Measurements from ENCODE around the gene NYNRIN.
"Not testable (repeated sequence)": the region's sequence is repeated elsewhere in the genome, so short reads cannot be mapped to it uniquely, and the experiment has no call there.

Gene NYNRIN

GRCh38 chr14:24398653-24399446 lies at the start of gene NYNRIN:
Gene NYNRIN, plus strand, starts transcription at chr14:24399003. Its CDS starts 244 bp downstream, at chr14:24399247.
- Histone ChIP-seq H3K36me3 (ENCODE audit: control insufficient read depth, insufficient read depth, low read length) (no peaks in the 10 kb centered on the region), H3K27ac (peak within 1 kb of the TSS; percentile 45), H3K79me2 (peaks cover 2% of the 10 kb centered on the region), H3K9me3 (ENCODE audit: control insufficient read depth, low read length) (no peaks in the 10 kb centered on the region), H3K9ac (no peak within 1 kb of the TSS), H3K4me2 (ENCODE audit: low read length) (peak within 1 kb of the TSS; percentile 90), H3K27me3 (ENCODE audit: control insufficient read depth, insufficient read depth, low read length) (no peaks in the 10 kb centered on the region), H3K4me1 (peaks cover 18% of the 10 kb centered on the region), H3K4me3 (ENCODE audit: low read depth, low read length) (peak within 1 kb of the TSS; percentile 74), H2AFZ (peak within 1 kb of the TSS; percentile 93)
- TF ChIP-seq CTCF (IDR thresholded peaks at IDR 0.05): no peak

- Histone ChIP-seq H3K4me1 (no peaks in the 10 kb centered on the region), H2AFZ (no peak overlapping the region), H3K4me2 (ENCODE audit: low read length) (no peak overlapping the region), H3K36me3 (ENCODE audit: control insufficient read depth, insufficient read depth, low read length) (no peaks in the 10 kb centered on the region), H3K79me2 (no peaks in the 10 kb centered on the region), H3K9me3 (ENCODE audit: control insufficient read depth, low read length) (no peaks in the 10 kb centered on the region), H3K27ac (no peak overlapping the region), H3K9ac (no peak overlapping the region), H3K4me3 (ENCODE audit: low read depth, low read length) (no peak overlapping the region), H3K27me3 (ENCODE audit: control insufficient read depth, insufficient read depth, low read length) (no peaks in the 10 kb centered on the region)
- no peak for TF ChIP-seq CTCF (IDR thresholded peaks at IDR 0.05)
Observed at GRCh38 chr14:24349742-24350141, 49.1 kb upstream of the NYNRIN start.

GRCh38 chr14:24351517-24351916 lies 47.3 kb upstream of the NYNRIN start:
- no peak overlapping the region for H3K4me3 ChIP-seq (ENCODE audit: low read depth, low read length)
- H3K36me3 ChIP-seq (ENCODE audit: control insufficient read depth, insufficient read depth, low read length): no peaks in the 10 kb centered on the region
- H3K27me3 ChIP-seq (ENCODE audit: control insufficient read depth, insufficient read depth, low read length): no peaks in the 10 kb centered on the region
- H3K27ac ChIP-seq: no peak overlapping the region
- no peaks in the 10 kb centered on the region for H3K79me2 ChIP-seq
- no peaks in the 10 kb centered on the region for H3K4me1 ChIP-seq
- TF ChIP-seq CTCF (IDR thresholded peaks at IDR 0.05): no peak
- H3K4me2 ChIP-seq (ENCODE audit: low read length): no peak overlapping the region
- no peaks in the 10 kb centered on the region for H3K9me3 ChIP-seq (ENCODE audit: control insufficient read depth, low read length)
- no peak overlapping the region for H3K9ac ChIP-seq
- no peak overlapping the region for H2AFZ ChIP-seq

- no peaks in the 10 kb centered on the region for H3K79me2 ChIP-seq
- no peaks in the 10 kb centered on the region for H3K36me3 ChIP-seq (ENCODE audit: control insufficient read depth, insufficient read depth, low read length)
- no peaks in the 10 kb centered on the region for H3K4me1 ChIP-seq
- H3K4me2 ChIP-seq (ENCODE audit: low read length): no peak overlapping the region
- H3K9me3 ChIP-seq (ENCODE audit: control insufficient read depth, low read length): no peaks in the 10 kb centered on the region
- H3K27ac ChIP-seq: no peak overlapping the region
- no peak overlapping the region for H2AFZ ChIP-seq
- H3K9ac ChIP-seq: no peak overlapping the region
- no peak overlapping the region for H3K4me3 ChIP-seq (ENCODE audit: low read depth, low read length)
- H3K27me3 ChIP-seq (ENCODE audit: control insufficient read depth, insufficient read depth, low read length): no peaks in the 10 kb centered on the region
- TF ChIP-seq CTCF (IDR thresholded peaks at IDR 0.05): no peak
Observed at GRCh38 chr14:24353559-24354481, 45.0 kb upstream of the NYNRIN start.

GRCh38 chr14:24354482-24354825 lies 44.3 kb upstream of the NYNRIN start:
- H2AFZ ChIP-seq; H3K4me2 ChIP-seq (ENCODE audit: low read length); H3K9ac ChIP-seq; H3K4me3 ChIP-seq (ENCODE audit: low read depth, low read length); H3K27ac ChIP-seq; H3K79me2 ChIP-seq; H3K36me3 ChIP-seq (ENCODE audit: control insufficient read depth, insufficient read depth, low read length); H3K27me3 ChIP-seq (ENCODE audit: control insufficient read depth, insufficient read depth, low read length); H3K4me1 ChIP-seq; H3K9me3 ChIP-seq (ENCODE audit: control insufficient read depth, low read length): not testable (repeated sequence)

Measured in parathyroid adenoma (tissue), 2 donors.